H1 (cell line): ENCODE measurements around the gene POLN. TPM values are rescaled to one million over a fixed set of nuclear protein-coding genes. Genes with fewer than 3 reads are reported as not detected.

Experiments used
- CHD1 ChIP-seq: IDR thresholded peaks from 2 replicates; pipeline ENCODE4 v1.6.1; 2012; ENCODE audit warnings: low read depth, low read length, improper control_type of control experiment
- CHD7 ChIP-seq: fragments of 300-600 bp; sonication (generic); IDR thresholded peaks from 2 replicates; pipeline ENCODE4 v1.7.1; 2012; ENCODE audit warnings: low read length, moderate library complexity, mild to moderate bottlenecking, inconsistent platforms; ENCODE audit not compliant: insufficient replicate concordance
- EGR1 ChIP-seq: IDR thresholded peaks from 2 replicates; pipeline ENCODE4 v1.6.1; 2011; ENCODE audit warnings: low read depth, low read length, borderline replicate concordance
- GTF2F1 ChIP-seq: IDR thresholded peaks from 2 replicates; pipeline ENCODE4 v1.6.1; 2012; ENCODE audit warnings: low read depth, low read length, improper control_type of control experiment, borderline replicate concordance
- JUND ChIP-seq: IDR thresholded peaks from 2 replicates; pipeline ENCODE4 v1.6.1; 2011; ENCODE audit warnings: mild to moderate bottlenecking, improper control_type of control experiment, low read length
- KDM5A ChIP-seq: fragments of 200-600 bp; IDR thresholded peaks from 2 replicates; pipeline ENCODE4 v1.7.1; 2012; ENCODE audit warnings: mild to moderate bottlenecking, low read length, inconsistent platforms, mixed read lengths
- RFX5 ChIP-seq: IDR thresholded peaks from 2 replicates; pipeline ENCODE4 v1.6.1; 2011; ENCODE audit warnings: low read depth, low read length, improper control_type of control experiment, borderline replicate concordance
- SP2 ChIP-seq: IDR thresholded peaks from 2 replicates; pipeline ENCODE4 v1.6.1; 2012; ENCODE audit warnings: mild to moderate bottlenecking, low read length, inconsistent platforms
- SUZ12 ChIP-seq: fragments of 200-600 bp; sonication (generic); IDR thresholded peaks from 2 replicates; pipeline ENCODE4 v1.6.1; 2012; ENCODE audit warnings: mild to moderate bottlenecking, inconsistent platforms, low read length, moderate library complexity, mixed read lengths
- TCF12 ChIP-seq: IDR thresholded peaks from 2 replicates; pipeline ENCODE4 v1.6.1; 2011; ENCODE audit warnings: low read depth, mild to moderate bottlenecking, low read length
- polyA plus RNA-seq, 7 experiments: library from polyadenylated mRNA; depleted of rRNA in 3 of 7; stranded (reverse) in 5 of 7; unstranded in 2 of 7; fragments of >200 nt in 5 of 7; fragments of 200-250 nt in 2 of 7; gene quantifications; 1 replicate in 5 of 7; 2 replicates in 1 of 7; 4 replicates in 1 of 7; pipeline versions ENCODE4 v1.2.1 to v1.2.3, GENCODE V29; 2011 to 2013; ENCODE audit warnings: missing spikeins in 2 of 7, mixed read lengths in 2 of 7
- total RNA-seq: library from RNA; stranded (reverse); fragmentation: NEBNext Ultra II Directional; extraction: Animal tissue kit (Norgen Biotek cat#: 25700); gene quantifications from 2 replicates; pipeline ENCODE4 v1.2.1, GENCODE V29; 2021

Gene POLN
- total and polyA plus RNA-seq, 2 of the 8 experiments (the other 6 are each of a cell fraction or from before 2014, with no cell fraction given), result 0.98 to 1.5 TPM

- TF ChIP-seq CHD7, result no peak
- no peak for TF ChIP-seq KDM5A
- no peak for TF ChIP-seq SP2
- no peak for TF ChIP-seq SUZ12
- no peak for TF ChIP-seq RFX5
- no peak for TF ChIP-seq TCF12
- no peak for TF ChIP-seq CHD1
- TF ChIP-seq EGR1, result no peak
- TF ChIP-seq JUND, result no peak
- TF ChIP-seq GTF2F1, result no peak
Observed at GRCh38 chr4:2049811-2050210, 192.1 kb downstream of the POLN start (continued).
